Measurements from ENCODE around the gene ZDHHC1. TPM values are rescaled to one million over a fixed set of nuclear protein-coding genes. Genes with fewer than 3 reads are reported as not detected.
"Not testable (repeated sequence)": the region's sequence is repeated elsewhere in the genome, so short reads cannot be mapped to it uniquely, and the experiment has no call there.

Gene ZDHHC1
- total RNA-seq, 1 donor from 2014 or later = 16.3 TPM

GRCh38 chr16:67388191-67388590 lies 28.1 kb downstream of the ZDHHC1 start:
- ATAC-seq = no peak
- intact Hi-C loops (cut with DNase I) = no loop called here
- DNase-seq (ENCODE audit: low spot score) = no peak

DNA sequence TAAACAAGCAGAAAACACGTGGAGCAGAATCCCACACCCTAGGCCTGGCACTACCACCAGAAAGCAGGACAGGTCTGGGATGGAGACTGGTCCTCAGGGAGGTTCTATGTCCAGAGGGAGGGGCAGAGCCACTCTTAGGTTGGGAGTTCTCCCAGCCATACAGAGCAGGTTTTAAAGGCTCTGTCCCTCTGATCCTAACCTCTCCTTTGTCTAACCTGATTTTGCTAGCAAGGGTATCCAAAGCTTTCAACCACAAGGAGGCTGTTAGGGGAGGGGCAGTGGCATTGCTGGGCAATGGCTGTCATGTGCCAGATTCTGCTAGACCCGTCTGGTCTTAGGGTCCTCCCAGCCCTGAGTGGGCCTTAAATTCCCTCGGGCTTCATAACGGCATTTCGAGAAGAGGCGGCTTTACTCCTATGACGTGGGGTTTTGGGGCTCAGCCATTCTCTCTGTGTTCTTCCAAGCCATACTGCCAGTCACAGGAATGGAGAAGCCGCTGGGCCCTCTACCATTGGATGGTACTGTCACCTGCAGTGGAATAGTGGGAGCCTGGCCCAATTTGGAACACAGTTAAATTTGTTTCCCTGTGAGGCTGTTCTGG lies 28.7 kb downstream of the ZDHHC1 start:
- DNase-seq (ENCODE audit: low spot score) (no peak), ATAC-seq (no peak)
- intact Hi-C loops (cut with DNase I) = no loop called here

DNA sequence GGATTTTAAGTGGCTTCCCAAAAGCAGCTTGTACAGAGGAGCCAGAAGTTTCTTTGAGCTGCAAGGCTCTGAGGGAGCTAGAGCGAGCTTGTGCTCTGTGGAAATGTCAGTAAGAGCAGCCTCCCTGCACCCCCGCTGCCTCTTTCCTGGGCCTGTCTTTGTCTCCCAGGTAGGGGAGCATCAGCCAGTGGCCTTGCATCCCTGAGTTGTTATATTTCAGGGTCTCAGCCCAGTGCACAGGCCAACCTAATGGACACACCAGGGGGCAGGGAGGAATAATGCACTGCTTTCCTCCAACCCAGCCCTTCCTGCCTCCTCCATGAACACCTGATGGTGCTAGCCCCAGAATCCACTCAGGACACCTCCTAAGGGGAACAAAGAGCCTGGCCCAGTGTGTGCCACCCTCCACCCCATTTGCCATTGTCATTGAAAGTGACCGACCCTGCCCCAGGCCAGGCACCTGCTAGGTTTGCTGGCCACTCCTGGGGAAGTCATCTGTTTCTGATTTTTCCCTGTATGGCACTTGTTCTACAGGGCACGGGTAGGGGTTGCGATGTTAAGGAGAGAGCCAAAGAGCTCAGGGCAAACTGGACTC lies 29.3 kb downstream of the ZDHHC1 start:
- intact Hi-C loops (cut with DNase I) = no loop called here
- ATAC-seq = no peak
- DNase-seq (ENCODE audit: low spot score) = no peak

GRCh38 chr16:67384778-67385510 lies 31.3 kb downstream of the ZDHHC1 start:
- ATAC-seq (no peak), DNase-seq (ENCODE audit: low spot score) (no peak)
- intact Hi-C loops (cut with DNase I) = no loop called here

DNA sequence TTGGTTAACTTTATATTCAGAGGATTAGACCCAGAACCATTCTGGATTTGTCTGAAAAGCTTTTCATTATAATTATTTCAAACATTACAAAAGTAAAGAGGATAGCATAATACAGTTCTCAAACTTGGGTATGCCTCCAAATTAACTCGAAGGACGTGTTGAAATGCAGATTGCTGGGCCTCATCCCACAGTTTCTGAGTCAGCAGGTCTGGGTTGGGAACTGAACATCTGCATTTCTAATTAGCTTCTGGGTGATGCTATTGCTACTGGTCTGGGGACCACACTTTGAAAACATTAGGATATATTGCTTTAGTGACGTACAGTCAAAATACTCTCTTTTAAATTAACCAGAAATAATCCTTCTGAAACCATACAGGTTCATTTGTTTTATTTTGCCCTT lies 33.0 kb downstream of the ZDHHC1 start:
- ATAC-seq = no peak
- intact Hi-C loops (cut with DNase I) = no loop called here
- no peak for DNase-seq (ENCODE audit: low spot score)

DNA sequence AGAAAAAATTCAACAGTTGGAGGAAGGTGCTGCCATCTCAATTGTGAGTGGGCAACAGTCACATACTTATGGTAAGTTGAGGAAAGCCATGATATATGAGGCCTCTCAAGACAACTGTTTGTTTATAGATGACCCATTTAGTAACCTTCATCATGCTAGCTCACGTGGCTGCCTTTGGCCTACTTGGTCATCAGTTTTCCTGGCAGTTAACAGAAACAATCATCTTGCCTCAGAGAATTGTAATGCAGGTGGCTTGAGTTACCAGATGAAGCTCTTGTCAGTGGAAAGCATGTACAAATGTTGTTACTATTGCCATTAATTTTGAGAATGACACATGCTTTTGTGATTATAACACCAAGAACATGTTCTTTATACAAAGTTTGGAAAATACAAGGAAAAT lies 37.6 kb downstream of the ZDHHC1 start:
- no peak for ATAC-seq
- DNase-seq (ENCODE audit: low spot score) = no peak
- intact Hi-C loops (cut with DNase I) = no loop called here

GRCh38 chr16:67376012-67376411 lies 40.3 kb downstream of the ZDHHC1 start:
- intact Hi-C loops (cut with DNase I); DNase-seq (ENCODE audit: low spot score); ATAC-seq: not testable (repeated sequence)

- DNase-seq (ENCODE audit: low spot score) = no peak
- peak; percentile 71 for ATAC-seq
- intact Hi-C loops (cut with DNase I) = no loop called here
These were observed 43.6 kb downstream of the ZDHHC1 start for GRCh38 chr16:67372664-67373063.

DNA sequence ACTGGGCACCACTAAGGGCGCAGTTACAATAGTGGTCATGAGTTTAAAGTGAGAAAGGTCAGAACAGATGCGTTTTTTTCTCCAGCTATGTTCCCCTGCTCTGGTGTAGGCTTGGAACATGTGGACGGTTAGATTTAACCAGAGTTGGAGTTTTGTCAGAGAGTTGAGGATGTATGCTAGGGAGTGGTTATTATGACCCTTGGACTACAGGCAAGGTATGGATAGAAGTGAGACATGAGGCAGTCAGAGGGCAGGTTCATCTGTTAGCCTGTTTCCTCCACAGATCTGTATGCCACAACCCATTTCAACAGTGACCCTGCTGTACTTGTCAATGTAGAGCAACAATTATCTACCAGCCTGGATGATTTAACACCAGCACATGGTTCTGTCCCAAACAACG lies 45.6 kb downstream of the ZDHHC1 start:
- ATAC-seq = no peak
- DNase-seq (ENCODE audit: low spot score) = no peak
- intact Hi-C loops (cut with DNase I) = no loop called here

GRCh38 chr16:67364600-67365235 lies 51.6 kb downstream of the ZDHHC1 start:
- DNase-seq (ENCODE audit: low spot score) (no peak), ATAC-seq (no peak)
- intact Hi-C loops (cut with DNase I) = no loop called here

- DNase-seq (ENCODE audit: low spot score) = no peak
- no peak for ATAC-seq
- intact Hi-C loops (cut with DNase I) = no loop called here
These were observed 55.2 kb downstream of the ZDHHC1 start for GRCh38 chr16:67361038-67361437.

GRCh38 chr16:67359540-67360269 lies 56.6 kb downstream of the ZDHHC1 start:
- ATAC-seq = not testable (repeated sequence)

DNA sequence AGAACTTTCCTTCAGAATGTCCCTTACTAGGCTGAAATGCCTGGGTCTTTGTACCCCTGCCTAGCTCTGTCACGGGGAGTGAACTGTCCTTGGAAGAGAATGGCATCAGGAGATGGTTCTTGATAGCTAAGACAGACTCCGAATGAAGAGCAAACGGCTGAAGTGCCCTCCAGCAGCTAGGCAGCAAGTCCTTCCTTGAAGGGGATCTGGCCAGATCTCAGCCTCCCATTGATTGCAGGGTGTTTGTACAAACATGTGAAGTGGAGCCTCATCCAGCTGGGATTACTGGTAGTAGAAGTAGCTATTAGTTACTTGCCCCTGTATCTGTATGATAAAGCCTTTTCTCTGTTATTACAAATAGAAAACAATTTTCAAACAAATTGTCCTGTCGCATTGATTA lies 58.7 kb downstream of the ZDHHC1 start:
- DNase-seq (ENCODE audit: low spot score) = no peak
- intact Hi-C loops (cut with DNase I) = no loop called here
- ATAC-seq = no peak

More at GRCh38 chr16:67359540-67360269, 56.6 kb downstream of the ZDHHC1 start:
- intact Hi-C loops (cut with DNase I); DNase-seq (ENCODE audit: low spot score): not testable (repeated sequence)

GRCh38 chr16:67356396-67356795 lies 59.9 kb downstream of the ZDHHC1 start:
- ATAC-seq (no peak), DNase-seq (ENCODE audit: low spot score) (no peak)
- intact Hi-C loops (cut with DNase I) = no loop called here

GRCh38 chr16:67352463-67352862 lies 63.8 kb downstream of the ZDHHC1 start:
- DNase-seq (ENCODE audit: low spot score); ATAC-seq; intact Hi-C loops (cut with DNase I): not testable (repeated sequence)

DNA sequence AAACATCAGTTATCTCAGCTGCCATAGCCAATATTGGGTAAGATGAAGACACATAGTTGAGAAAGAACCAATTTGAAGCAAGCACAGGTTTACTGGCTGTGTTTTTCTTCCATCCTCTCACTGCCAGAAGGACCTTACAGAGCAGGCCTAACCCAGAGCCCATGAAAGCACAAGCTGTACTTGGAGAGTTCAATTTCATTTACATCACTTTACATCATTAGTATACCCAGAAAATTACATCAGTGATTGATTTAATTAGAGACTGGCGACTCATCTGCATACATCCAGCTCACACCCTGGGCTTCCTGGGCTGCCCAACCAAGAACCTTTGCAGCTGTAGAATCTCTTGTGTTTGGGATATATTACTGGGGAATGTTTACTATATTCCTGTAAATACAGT lies 66.0 kb downstream of the ZDHHC1 start:
- no peak for DNase-seq (ENCODE audit: low spot score)
- ATAC-seq = no peak
- intact Hi-C loops (cut with DNase I) = no loop called here

GRCh38 chr16:67349172-67349571 lies 67.1 kb downstream of the ZDHHC1 start:
- no peak for ATAC-seq
- no peak for DNase-seq (ENCODE audit: low spot score)
- intact Hi-C loops (cut with DNase I) = no loop called here

- ATAC-seq = no peak
- no peak for DNase-seq (ENCODE audit: low spot score)
- intact Hi-C loops (cut with DNase I) = no loop called here
These were observed 69.9 kb downstream of the ZDHHC1 start for GRCh38 chr16:67346341-67346740.

DNA sequence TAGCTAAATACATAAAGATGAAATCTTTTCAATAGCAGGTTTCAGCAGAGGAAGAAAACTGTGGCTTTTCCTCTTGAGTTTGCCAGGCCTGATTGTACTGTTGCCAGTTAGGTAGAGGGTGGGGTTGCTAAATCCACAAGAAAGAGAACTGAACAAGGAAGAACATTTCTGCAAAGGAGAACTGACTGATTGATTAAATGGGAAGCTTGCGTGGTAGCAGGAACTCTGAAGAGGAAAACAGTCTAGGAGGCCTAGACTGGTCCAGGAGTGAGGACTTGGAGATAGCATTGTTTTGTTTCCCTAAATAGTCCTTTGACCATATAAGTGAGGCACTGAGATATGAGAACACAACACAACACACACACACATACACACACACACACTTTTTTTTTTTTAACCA lies 70.9 kb downstream of the ZDHHC1 start:
- DNase-seq (ENCODE audit: low spot score) = no peak
- ATAC-seq = no peak
- intact Hi-C loops (cut with DNase I) = no loop called here
